GM12892 (cell line): Measurements from ENCODE around the gene TBC1D22A.
"Not testable (repeated sequence)": the region's sequence is repeated elsewhere in the genome, so short reads cannot be mapped to it uniquely, and the experiment has no call there.

Experiments used
- DNase-seq: peaks from one replicate; pipeline ENCODE4 v3.0.0; 2011; ENCODE audit not compliant: insufficient read length
- FAIRE-seq: peaks from 2 replicates; lab custom pipeline; 2011; peaks lifted over from hg19 to GRCh38; lab: Jason Lieb, UNC
- POLR2A ChIP-seq: IDR thresholded peaks from 2 replicates; pipeline ENCODE4 v1.6.1; 2011; ENCODE audit warnings: low read depth, low read length, control low read depth
- POLR2AphosphoS5 ChIP-seq: IDR thresholded peaks from 2 replicates; pipeline ENCODE4 v1.6.1; 2011; ENCODE audit warnings: low read depth, low read length, control low read depth
- TAF1 ChIP-seq: IDR thresholded peaks from 2 replicates; pipeline ENCODE4 v1.6.1; 2011; ENCODE audit warnings: low read depth, mild to moderate bottlenecking, control low read depth, low read length, borderline replicate concordance

Gene TBC1D22A

GRCh38 chr22:47160141-47160541, 397.7 kb downstream of the TBC1D22A start:
- no peak for FAIRE-seq
- TF ChIP-seq POLR2AphosphoS5 (no peak), POLR2A (no peak), TAF1 (no peak)
- DNase-seq: no peak

GRCh38 chr22:47160781-47161520, 398.5 kb downstream of the TBC1D22A start:
- FAIRE-seq (no peak), DNase-seq (no peak)
- TF ChIP-seq POLR2A (no peak), TAF1 (no peak), POLR2AphosphoS5 (no peak)

- TF ChIP-seq POLR2AphosphoS5 (no peak), TAF1 (no peak), POLR2A (no peak)
- FAIRE-seq (no peak), DNase-seq (no peak)
Observed at GRCh38 chr22:47161631-47162030, 399.2 kb downstream of the TBC1D22A start.

GRCh38 chr22:47162865-47163264, 400.4 kb downstream of the TBC1D22A start:
- FAIRE-seq: no peak
- DNase-seq: no peak
- TF ChIP-seq POLR2AphosphoS5 (no peak), TAF1 (no peak), POLR2A (no peak)

GRCh38 chr22:47163481-47163855, 401.0 kb downstream of the TBC1D22A start:
- FAIRE-seq (no peak), DNase-seq (no peak)
- TF ChIP-seq POLR2A (no peak), POLR2AphosphoS5 (no peak), TAF1 (no peak)

- DNase-seq (no peak), FAIRE-seq (no peak)
Observed at GRCh38 chr22:47163856-47164513, 401.5 kb downstream of the TBC1D22A start.

DNA sequence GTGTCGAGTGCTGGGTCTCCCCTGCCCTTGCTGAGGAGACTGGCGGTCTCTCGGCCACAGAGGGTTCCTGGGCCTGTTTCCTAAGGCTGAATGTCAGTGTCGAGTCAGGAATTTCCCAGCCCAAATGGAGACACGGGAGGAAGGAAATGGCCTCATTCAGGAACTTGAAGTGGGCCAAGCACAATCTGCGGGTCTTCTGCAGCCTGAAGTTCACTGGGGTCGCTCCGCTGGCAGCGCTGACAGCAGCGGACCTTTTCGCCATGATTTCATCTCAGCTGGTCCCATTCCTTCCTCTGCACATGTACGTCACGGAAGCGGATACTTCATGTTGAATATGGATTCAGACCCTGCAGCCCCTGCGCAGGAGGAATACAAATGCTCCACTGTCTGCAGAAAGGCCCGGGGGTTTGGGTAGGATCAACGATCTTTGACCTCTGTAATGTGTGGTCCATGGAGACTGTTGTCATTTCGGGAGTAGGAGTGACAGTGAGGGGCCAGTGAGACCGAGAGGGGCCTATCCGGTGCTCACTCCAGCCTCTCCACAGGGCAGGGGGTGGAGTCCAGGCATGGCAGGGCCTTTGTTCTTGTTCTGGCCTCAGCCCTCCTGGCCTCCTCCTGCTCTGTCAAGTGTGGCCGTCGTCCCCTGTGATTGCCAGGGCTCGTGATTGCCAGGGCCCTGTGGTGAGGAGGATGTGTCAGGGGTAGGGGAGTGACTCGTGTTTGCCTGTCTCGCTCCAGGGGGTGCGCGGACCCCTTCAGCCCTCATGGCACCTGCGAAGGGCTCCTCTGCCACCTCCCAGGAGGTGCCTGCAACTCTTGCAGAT, 402.3 kb downstream of the TBC1D22A start:
- FAIRE-seq (no peak), DNase-seq (no peak)
- TF ChIP-seq POLR2AphosphoS5: no peak
- TF ChIP-seq TAF1: no peak
- TF ChIP-seq POLR2A: no peak

More at GRCh38 chr22:47163856-47164513, 401.5 kb downstream of the TBC1D22A start:
- TF ChIP-seq POLR2A (no peak), TAF1 (no peak), POLR2AphosphoS5 (no peak)

GRCh38 chr22:47165338-47166032, 403.0 kb downstream of the TBC1D22A start:
- DNase-seq: no peak
- TF ChIP-seq TAF1 (no peak), POLR2A (no peak), POLR2AphosphoS5 (no peak)
- FAIRE-seq: no peak

DNA sequence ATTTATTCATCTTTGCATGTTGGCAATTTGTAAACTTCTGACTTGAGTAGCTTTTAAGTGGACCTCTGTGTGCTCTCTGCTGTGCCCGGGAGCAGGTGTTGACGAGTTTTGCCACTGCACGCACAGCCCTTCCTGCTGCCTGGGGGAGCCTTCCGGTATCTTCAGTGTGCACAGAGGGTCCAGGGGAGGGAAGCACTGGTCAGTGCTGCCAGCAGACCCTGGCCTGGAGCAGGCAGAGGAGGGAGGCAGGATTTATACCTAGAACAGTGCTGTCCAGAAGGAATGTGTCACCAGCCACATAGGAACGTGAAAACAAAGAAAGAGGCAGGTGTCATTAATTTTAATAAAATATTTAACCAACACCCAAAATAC, 403.6 kb downstream of the TBC1D22A start:
- FAIRE-seq: no peak
- no peak for DNase-seq

DNA sequence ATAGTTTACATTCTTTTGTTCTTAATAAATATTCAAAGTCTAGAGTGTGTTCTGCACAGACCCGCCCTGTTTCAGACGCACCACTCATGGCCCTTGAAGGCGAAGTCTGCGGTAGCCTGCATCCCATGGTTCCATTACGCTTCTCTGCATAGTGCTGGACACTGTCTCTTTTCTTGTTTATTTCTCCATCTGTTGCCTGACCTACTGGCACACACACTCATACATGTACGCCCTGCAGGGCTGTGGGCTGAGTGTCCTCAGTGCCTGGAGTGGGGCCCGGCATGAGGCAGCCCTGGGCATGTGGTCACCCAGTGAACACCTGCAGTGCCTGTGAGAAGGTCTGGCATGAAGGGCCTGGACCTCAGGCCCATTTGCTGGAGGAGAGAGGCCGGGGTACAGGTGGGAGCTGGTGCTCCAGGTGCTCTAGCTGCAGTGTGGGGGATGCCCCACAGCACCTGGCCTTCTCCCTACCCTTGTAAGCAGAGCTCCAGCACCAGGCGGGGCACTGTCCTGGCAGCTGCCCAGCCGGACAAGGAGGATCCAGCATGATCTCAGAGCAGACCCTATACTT, 404.1 kb downstream of the TBC1D22A start:
- TF ChIP-seq POLR2AphosphoS5 (no peak), TAF1 (no peak), POLR2A (no peak)
- FAIRE-seq: no peak

More for the DNA sequence above, 403.6 kb downstream of the TBC1D22A start:
- TF ChIP-seq POLR2A (no peak), TAF1 (no peak), POLR2AphosphoS5 (no peak)

GRCh38 chr22:47167056-47167455, 404.6 kb downstream of the TBC1D22A start:
- TF ChIP-seq POLR2AphosphoS5 (no peak), TAF1 (no peak), POLR2A (no peak)
- DNase-seq: no peak
- FAIRE-seq: no peak

More for the DNA sequence above, 404.1 kb downstream of the TBC1D22A start:
- DNase-seq: no peak

DNA sequence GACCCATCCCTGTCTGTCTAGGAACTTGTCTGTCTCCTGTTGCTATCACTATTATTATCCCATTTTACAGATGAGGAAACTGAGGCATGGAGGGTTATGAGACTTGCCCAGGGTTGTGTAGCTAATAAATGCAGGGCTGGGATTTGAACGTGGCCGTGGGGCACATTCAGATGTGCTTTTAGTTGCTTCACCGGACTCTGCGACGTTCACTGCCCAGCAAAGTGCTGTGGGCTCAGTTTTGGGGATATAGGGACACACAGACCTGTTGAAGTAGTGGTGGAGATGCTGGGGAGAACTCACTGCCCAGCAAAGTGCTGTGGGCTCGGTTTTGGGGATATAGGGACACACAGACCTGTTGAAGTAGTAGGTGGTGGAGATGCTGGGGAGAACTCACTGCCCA, 405.5 kb downstream of the TBC1D22A start:
- not testable (repeated sequence) for FAIRE-seq, DNase-seq
